ENCODE results near the gene WNT11.

Gene WNT11

DNA sequence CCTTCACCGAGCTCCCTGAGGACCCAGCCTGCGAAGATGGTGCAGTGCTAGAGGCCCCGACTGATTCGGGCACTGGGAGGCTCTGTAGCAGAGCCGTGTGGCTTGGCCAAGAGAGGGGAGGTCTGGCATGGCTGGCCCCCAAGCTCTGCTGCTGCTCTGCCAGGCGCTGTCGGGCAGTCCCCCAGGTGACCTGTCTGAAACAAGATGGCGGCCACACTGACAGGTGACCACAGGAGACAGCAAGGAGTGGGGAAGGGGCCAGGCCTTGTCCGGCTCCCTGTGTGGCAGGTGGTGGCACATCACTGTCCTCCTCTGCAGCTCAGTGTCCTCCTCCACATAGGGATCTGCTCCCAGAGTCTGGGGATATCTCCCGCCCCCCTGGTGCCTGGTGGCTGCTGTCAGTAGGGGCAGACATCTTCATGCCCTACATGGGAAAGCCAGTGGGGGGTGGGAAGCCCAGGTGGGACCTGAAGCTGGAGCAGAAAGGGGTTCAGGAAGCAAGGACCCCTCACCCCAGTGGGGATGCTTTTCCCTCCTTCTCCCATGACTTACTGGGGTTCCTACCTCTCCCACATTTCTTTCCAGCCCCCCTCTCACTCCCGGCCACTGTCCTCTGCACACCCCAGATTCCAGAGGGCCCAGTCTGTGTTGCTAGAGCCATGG, 40.1 kb upstream of the WNT11 start:
- no peaks in the 10 kb centered on the region for H4K20me1 ChIP-seq (ENCODE audit: control insufficient read depth, insufficient read depth, low read depth, low read length)

DNA sequence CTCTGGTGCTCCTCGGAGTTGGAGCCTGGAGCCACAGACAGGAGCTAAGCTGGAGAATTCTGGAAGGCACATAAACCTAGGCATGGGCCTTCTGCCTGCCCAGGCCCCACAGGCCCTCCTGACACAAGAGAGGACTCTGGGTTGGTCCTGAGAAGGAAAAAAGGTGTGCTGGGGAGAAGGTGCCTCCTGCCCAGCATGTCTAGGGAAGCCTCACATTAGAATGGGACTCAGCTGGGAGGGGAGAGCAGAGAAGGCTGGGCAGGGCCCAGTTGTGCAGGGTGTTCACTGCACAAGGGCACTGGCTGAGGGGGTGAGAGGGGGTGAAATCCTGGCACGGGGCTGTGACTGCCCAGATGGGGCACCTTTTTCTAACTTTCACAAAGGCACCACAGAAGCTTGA, 39.4 kb upstream of the WNT11 start:
- Histone ChIP-seq H3F3A (ENCODE audit: control insufficient read depth, insufficient read depth) (no peaks in the 10 kb centered on the region), H3K27me3 (ENCODE audit: control insufficient read depth, low read length) (no peaks in the 10 kb centered on the region), H4K20me1 (ENCODE audit: control insufficient read depth, insufficient read depth, low read depth, low read length) (no peaks in the 10 kb centered on the region), H3K4me1 (ENCODE audit: control insufficient read depth, low read length) (no peaks in the 10 kb centered on the region), H3K4me2 (ENCODE audit: low read length) (no peak overlapping the region), H3K79me2 (ENCODE audit: control insufficient read depth, low read length) (no peaks in the 10 kb centered on the region), H3K27ac (ENCODE audit: low read depth, low read length) (no peak overlapping the region), H3K36me3 (ENCODE audit: control insufficient read depth, low read length) (no peaks in the 10 kb centered on the region), H3K9me3 (ENCODE audit: control insufficient read depth, insufficient read depth, low read length) (peaks cover 10% of the 10 kb centered on the region), H3K9me2 (replicated peaks; ENCODE audit: control insufficient read depth, low read length) (no peaks in the 10 kb centered on the region), H3K4me3 (ENCODE audit: low read length) (no peak overlapping the region)
- no peak for TF ChIP-seq EZH2phosphoT487 (IDR thresholded peaks at IDR 0.05; ENCODE audit: borderline replicate concordance, low read length)
- TF ChIP-seq, protein P1, sequence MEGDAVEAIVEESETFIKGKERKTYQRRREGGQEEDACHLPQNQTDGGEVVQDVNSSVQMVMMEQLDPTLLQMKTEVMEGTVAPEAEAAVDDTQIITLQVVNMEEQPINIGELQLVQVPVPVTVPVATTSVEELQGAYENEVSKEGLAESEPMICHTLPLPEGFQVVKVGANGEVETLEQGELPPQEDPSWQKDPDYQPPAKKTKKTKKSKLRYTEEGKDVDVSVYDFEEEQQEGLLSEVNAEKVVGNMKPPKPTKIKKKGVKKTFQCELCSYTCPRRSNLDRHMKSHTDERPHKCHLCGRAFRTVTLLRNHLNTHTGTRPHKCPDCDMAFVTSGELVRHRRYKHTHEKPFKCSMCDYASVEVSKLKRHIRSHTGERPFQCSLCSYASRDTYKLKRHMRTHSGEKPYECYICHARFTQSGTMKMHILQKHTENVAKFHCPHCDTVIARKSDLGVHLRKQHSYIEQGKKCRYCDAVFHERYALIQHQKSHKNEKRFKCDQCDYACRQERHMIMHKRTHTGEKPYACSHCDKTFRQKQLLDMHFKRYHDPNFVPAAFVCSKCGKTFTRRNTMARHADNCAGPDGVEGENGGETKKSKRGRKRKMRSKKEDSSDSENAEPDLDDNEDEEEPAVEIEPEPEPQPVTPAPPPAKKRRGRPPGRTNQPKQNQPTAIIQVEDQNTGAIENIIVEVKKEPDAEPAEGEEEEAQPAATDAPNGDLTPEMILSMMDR (IDR thresholded peaks at IDR 0.05; ENCODE audit: low read depth, low read length, poor library complexity, severe bottlenecking) = no peak

More for the DNA sequence above, 40.1 kb upstream of the WNT11 start:
- Histone ChIP-seq H3F3A (ENCODE audit: control insufficient read depth, insufficient read depth) (no peaks in the 10 kb centered on the region), H3K27me3 (ENCODE audit: control insufficient read depth, low read length) (no peaks in the 10 kb centered on the region), H3K9me2 (replicated peaks; ENCODE audit: control insufficient read depth, low read length) (no peaks in the 10 kb centered on the region), H3K4me3 (ENCODE audit: low read length) (no peak overlapping the region), H3K4me2 (ENCODE audit: low read length) (no peak overlapping the region), H3K36me3 (ENCODE audit: control insufficient read depth, low read length) (no peaks in the 10 kb centered on the region), H3K4me1 (ENCODE audit: control insufficient read depth, low read length) (no peaks in the 10 kb centered on the region), H3K79me2 (ENCODE audit: control insufficient read depth, low read length) (no peaks in the 10 kb centered on the region), H3K27ac (ENCODE audit: low read depth, low read length) (no peak overlapping the region), H3K9me3 (ENCODE audit: control insufficient read depth, insufficient read depth, low read length) (peaks cover 17% of the 10 kb centered on the region)
- no peak for TF ChIP-seq EZH2phosphoT487 (IDR thresholded peaks at IDR 0.05; ENCODE audit: borderline replicate concordance, low read length)
- TF ChIP-seq, protein P1 (IDR thresholded peaks at IDR 0.05; ENCODE audit: low read depth, low read length, poor library complexity, severe bottlenecking) = no peak

DNA sequence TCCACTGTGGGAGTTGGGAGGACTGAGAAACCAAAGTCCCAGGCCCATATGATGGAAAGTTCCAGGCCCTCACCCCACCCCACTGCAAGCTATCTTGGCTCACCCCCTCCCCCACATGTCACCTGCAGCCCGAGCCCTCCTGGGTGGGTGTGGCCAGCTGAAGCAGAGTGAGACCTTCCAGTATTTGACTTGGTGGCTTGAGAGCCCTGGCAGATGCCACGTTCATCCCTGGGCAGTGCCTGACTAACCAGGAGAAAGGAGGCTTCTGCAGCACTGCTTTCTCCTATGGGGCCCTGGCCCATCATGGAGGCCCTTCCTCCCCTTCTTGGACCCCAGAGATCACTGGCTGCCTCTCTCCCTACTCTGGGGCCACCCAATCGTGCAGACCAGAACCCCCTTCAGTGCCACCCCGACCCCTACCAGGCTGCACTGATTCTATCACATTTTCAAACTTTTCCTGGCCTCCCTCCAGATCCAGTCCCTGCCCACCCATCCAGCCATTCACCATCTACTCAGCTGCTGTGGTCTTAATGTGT, 38.1 kb upstream of the WNT11 start:
- Histone ChIP-seq H3K9me2 (replicated peaks; ENCODE audit: control insufficient read depth, low read length) (no peaks in the 10 kb centered on the region), H3K4me3 (ENCODE audit: low read length) (no peak overlapping the region), H3K9me3 (ENCODE audit: control insufficient read depth, insufficient read depth, low read length) (no peaks in the 10 kb centered on the region), H3K4me2 (ENCODE audit: low read length) (no peak overlapping the region), H3K36me3 (ENCODE audit: control insufficient read depth, low read length) (no peaks in the 10 kb centered on the region), H3K79me2 (ENCODE audit: control insufficient read depth, low read length) (no peaks in the 10 kb centered on the region), H3F3A (ENCODE audit: control insufficient read depth, insufficient read depth) (no peaks in the 10 kb centered on the region), H4K20me1 (ENCODE audit: control insufficient read depth, insufficient read depth, low read depth, low read length) (no peaks in the 10 kb centered on the region), H3K27ac (ENCODE audit: low read depth, low read length) (no peak overlapping the region), H3K27me3 (ENCODE audit: control insufficient read depth, low read length) (no peaks in the 10 kb centered on the region), H3K4me1 (ENCODE audit: control insufficient read depth, low read length) (no peaks in the 10 kb centered on the region)
- TF ChIP-seq, protein P1 (IDR thresholded peaks at IDR 0.05; ENCODE audit: low read depth, low read length, poor library complexity, severe bottlenecking) = no peak
- no peak for TF ChIP-seq EZH2phosphoT487 (IDR thresholded peaks at IDR 0.05; ENCODE audit: borderline replicate concordance, low read length)

Data from DOHH2 (cell line).